ENCODE measurements around the gene ALDH6A1.
"Not testable (repeated sequence)": the region's sequence is repeated elsewhere in the genome, so short reads cannot be mapped to it uniquely, and the experiment has no call there.

The ALDH6A1 gene

GRCh38 chr14:74084277-74085046, at the start of gene ALDH6A1, which contains the start of gene LIN52:
Gene ALDH6A1, minus strand, starts transcription at chr14:74084453. Its CDS starts 59 bp downstream, at chr14:74084394.
Gene LIN52, plus strand, starts transcription at chr14:74084956. Its CDS starts 19 bp downstream, at chr14:74084975.
- in situ Hi-C loops (cut with MboI; ENCODE audit: low sequenced_read_pairs) = no loop called here

GRCh38 chr14:74127634-74128033, 43.4 kb upstream of the ALDH6A1 start:
- in situ Hi-C loops (cut with MboI; ENCODE audit: low sequenced_read_pairs) = no loop called here

GRCh38 chr14:74126315-74127013, 42.2 kb upstream of the ALDH6A1 start:
- in situ Hi-C loops (cut with MboI; ENCODE audit: low sequenced_read_pairs) = no loop called here

GRCh38 chr14:74125487-74125886, 41.2 kb upstream of the ALDH6A1 start:
- in situ Hi-C loops (cut with MboI; ENCODE audit: low sequenced_read_pairs) = not testable (repeated sequence)

GRCh38 chr14:74111395-74112216, 27.4 kb upstream of the ALDH6A1 start:
- in situ Hi-C loops (cut with MboI; ENCODE audit: low sequenced_read_pairs) = not testable (repeated sequence)

GRCh38 chr14:74109369-74109768, 25.1 kb upstream of the ALDH6A1 start:
- in situ Hi-C loops (cut with MboI; ENCODE audit: low sequenced_read_pairs) = no loop called here

GRCh38 chr14:74105381-74105780, 21.1 kb upstream of the ALDH6A1 start:
- in situ Hi-C loops (cut with MboI; ENCODE audit: low sequenced_read_pairs) = no loop called here

- in situ Hi-C loops (cut with MboI; ENCODE audit: low sequenced_read_pairs) = no loop called here
Measured at GRCh38 chr14:74089251-74090020, 5.2 kb upstream of the ALDH6A1 start.

- in situ Hi-C loops (cut with MboI; ENCODE audit: low sequenced_read_pairs) = no loop called here
Measured at GRCh38 chr14:74085828-74086227, 1.6 kb upstream of the ALDH6A1 start.

- in situ Hi-C loops (cut with MboI; ENCODE audit: low sequenced_read_pairs) = no loop called here
Measured at GRCh38 chr14:74085047-74085637, 889 bp upstream of the ALDH6A1 start.

- in situ Hi-C loops (cut with MboI; ENCODE audit: low sequenced_read_pairs) = no loop called here
Measured at GRCh38 chr14:74083784-74084276, 423 bp downstream of the ALDH6A1 start.

GRCh38 chr14:74083161-74083560, 1.1 kb downstream of the ALDH6A1 start:
- in situ Hi-C loops (cut with MboI; ENCODE audit: low sequenced_read_pairs) = no loop called here

GRCh38 chr14:74081491-74081890, 2.8 kb downstream of the ALDH6A1 start:
- in situ Hi-C loops (cut with MboI; ENCODE audit: low sequenced_read_pairs) = no loop called here

- in situ Hi-C loops (cut with MboI; ENCODE audit: low sequenced_read_pairs) = no loop called here
Measured at GRCh38 chr14:74080820-74081460, 3.3 kb downstream of the ALDH6A1 start.

GRCh38 chr14:74077401-74077800, 6.9 kb downstream of the ALDH6A1 start:
- in situ Hi-C loops (cut with MboI; ENCODE audit: low sequenced_read_pairs) = no loop called here

- in situ Hi-C loops (cut with MboI; ENCODE audit: low sequenced_read_pairs) = no loop called here
Measured at GRCh38 chr14:74065746-74066575, 18.3 kb downstream of the ALDH6A1 start.

- in situ Hi-C loops (cut with MboI; ENCODE audit: low sequenced_read_pairs) = no loop called here
Measured at GRCh38 chr14:74064883-74065282, 19.4 kb downstream of the ALDH6A1 start.

- in situ Hi-C loops (cut with MboI; ENCODE audit: low sequenced_read_pairs) = no loop called here
Measured at GRCh38 chr14:74064426-74064825, 19.8 kb downstream of the ALDH6A1 start.

GRCh38 chr14:74062809-74063150, 21.5 kb downstream of the ALDH6A1 start:
- in situ Hi-C loops (cut with MboI; ENCODE audit: low sequenced_read_pairs) = no loop called here

Measured in hTERT RPE-1 (cell line).